RWPE2 (cell line): ENCODE measurements around the gene NUP210.

Source experiments
- ATAC-seq: fragments of 200-7000 bp; cut with Tn5 transposase; 3 replicates; pipeline ENCODE4 v1.9.1; 2021; ENCODE audit warnings: low read depth
- DNase-seq: peaks from one replicate; pipeline ENCODE4 v3.0.0-alpha.2; 2020; ENCODE audit warnings: low spot score
- H3K27ac ChIP-seq: fragments of 450-650 bp; 2 replicates; pipeline ENCODE4 v1.5.1; 2017; ENCODE audit warnings: mild to moderate bottlenecking; ENCODE audit not compliant: poor library complexity, severe bottlenecking
- H3K27me3 ChIP-seq: fragments of 250-450 bp; sonication (Bioruptor Pico); 2 replicates; pipeline ENCODE4 v1.5.1; 2021; ENCODE audit warnings: mild to moderate bottlenecking, moderate library complexity; ENCODE audit not compliant: insufficient read depth, poor library complexity, severe bottlenecking
- H3K36me3 ChIP-seq: fragments of 250-450 bp; sonication (Bioruptor Pico); 2 replicates; pipeline ENCODE4 v1.5.1; 2020; ENCODE audit warnings: low read depth, mild to moderate bottlenecking, moderate library complexity
- H3K4me1 ChIP-seq: fragments of 250-450 bp; sonication (Bioruptor Pico); 2 replicates; pipeline ENCODE4 v1.5.1; 2021; ENCODE audit warnings: mild to moderate bottlenecking, moderate library complexity; ENCODE audit not compliant: insufficient read depth, poor library complexity, severe bottlenecking
- H3K4me3 ChIP-seq: fragments of 250-450 bp; sonication (Bioruptor Pico); 2 replicates; pipeline ENCODE4 v1.5.1; 2021; ENCODE audit warnings: mild to moderate bottlenecking, moderate library complexity; ENCODE audit not compliant: severe bottlenecking
- H3K9me3 ChIP-seq: fragments of 250-450 bp; sonication (Bioruptor Pico); 2 replicates; pipeline ENCODE4 v1.5.1; 2021; ENCODE audit warnings: mild to moderate bottlenecking, moderate library complexity; ENCODE audit not compliant: severe bottlenecking
- CTCF ChIP-seq: fragments of 450-650 bp; IDR thresholded peaks from one replicate; pipeline ENCODE4 v1.5.1; 2017; ENCODE audit warnings: mild to moderate bottlenecking, moderate library complexity; ENCODE audit not compliant: poor library complexity, severe bottlenecking

NUP210 gene

GRCh38 chr3:13365390-13366379 is 54.4 kb downstream of the NUP210 start:
- H3K9me3 ChIP-seq = no peaks in the 10 kb centered on the region
- DNase-seq (no peak), ATAC-seq (no peak)
- no peak overlapping the region for H3K4me3 ChIP-seq
- no peaks in the 10 kb centered on the region for H3K4me1 ChIP-seq
- no peaks in the 10 kb centered on the region for H3K27me3 ChIP-seq
- H3K27ac ChIP-seq = no peak overlapping the region
- TF ChIP-seq CTCF = no peak
- no peaks in the 10 kb centered on the region for H3K36me3 ChIP-seq

GRCh38 chr3:13364602-13365271 is 55.4 kb downstream of the NUP210 start:
- ATAC-seq (no peak), DNase-seq (no peak)
- H3K27ac ChIP-seq = no peak overlapping the region
- H3K4me1 ChIP-seq = no peaks in the 10 kb centered on the region
- TF ChIP-seq CTCF = no peak
- H3K36me3 ChIP-seq = no peaks in the 10 kb centered on the region
- H3K9me3 ChIP-seq = no peaks in the 10 kb centered on the region
- no peak overlapping the region for H3K4me3 ChIP-seq
- no peaks in the 10 kb centered on the region for H3K27me3 ChIP-seq

DNA sequence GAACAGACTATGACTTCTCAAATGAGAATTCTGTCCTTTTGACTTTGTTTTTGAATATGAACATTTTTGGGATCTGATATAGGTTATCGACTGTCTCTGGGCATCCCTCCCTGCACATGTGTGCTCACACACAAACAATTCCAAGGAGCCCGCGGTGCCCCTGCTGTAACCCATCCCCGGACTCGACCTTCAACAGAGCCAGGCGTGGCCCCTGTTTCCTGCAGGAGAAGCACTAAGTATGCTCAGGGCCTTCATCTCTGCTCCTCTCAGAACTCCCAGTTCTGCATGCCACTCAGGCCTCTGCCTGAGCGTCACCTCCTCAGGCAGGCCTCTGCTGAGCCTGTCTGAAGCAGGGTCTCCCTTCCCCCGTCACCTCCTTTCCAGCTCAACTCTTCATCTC is 57.6 kb downstream of the NUP210 start:
- no peaks in the 10 kb centered on the region for H3K9me3 ChIP-seq
- no peaks in the 10 kb centered on the region for H3K36me3 ChIP-seq
- no peak for TF ChIP-seq CTCF
- DNase-seq (no peak), ATAC-seq (no peak)
- H3K4me1 ChIP-seq = no peaks in the 10 kb centered on the region
- H3K4me3 ChIP-seq = no peak overlapping the region
- H3K27me3 ChIP-seq = no peaks in the 10 kb centered on the region
- H3K27ac ChIP-seq = no peak overlapping the region

GRCh38 chr3:13359916-13360315 is 60.2 kb downstream of the NUP210 start:
- Histone ChIP-seq H3K27ac (no peak overlapping the region), H3K4me1 (no peaks in the 10 kb centered on the region), H3K27me3 (no peaks in the 10 kb centered on the region)

More at GRCh38 chr3:13359916-13360315, 60.2 kb downstream of the NUP210 start:
- no peak for ATAC-seq
- Histone ChIP-seq H3K9me3 (no peaks in the 10 kb centered on the region), H3K4me3 (no peak overlapping the region), H3K36me3 (no peaks in the 10 kb centered on the region)
- TF ChIP-seq CTCF = no peak
- no peak for DNase-seq
